Peyer's patch (tissue), 4 donors: ENCODE results near the gene RHOF.

ENCODE experiments used
- POLR2A ChIP-seq, 2 donors: fragments of 450-650 bp; IDR thresholded peaks; one replicate each; pipeline ENCODE4 v1.5.1; 2017; ENCODE audit warnings: antibody characterized with exemption in 2 of 2, mild to moderate bottlenecking in 2 of 2, moderate library complexity in 2 of 2
- TF ChIP-seq, protein P1 (sequence below), 6 experiments: fragments of 450-650 bp in 4 of 6; fragments of 200-600 bp in 2 of 6; sonication (generic) in 1 of 6; IDR thresholded peaks; one replicate each; pipeline ENCODE4 v1.5.1; 2017 to 2019; ENCODE audit warnings: antibody characterized with exemption in 6 of 6, mild to moderate bottlenecking in 3 of 6, moderate library complexity in 1 of 6

DNA sequence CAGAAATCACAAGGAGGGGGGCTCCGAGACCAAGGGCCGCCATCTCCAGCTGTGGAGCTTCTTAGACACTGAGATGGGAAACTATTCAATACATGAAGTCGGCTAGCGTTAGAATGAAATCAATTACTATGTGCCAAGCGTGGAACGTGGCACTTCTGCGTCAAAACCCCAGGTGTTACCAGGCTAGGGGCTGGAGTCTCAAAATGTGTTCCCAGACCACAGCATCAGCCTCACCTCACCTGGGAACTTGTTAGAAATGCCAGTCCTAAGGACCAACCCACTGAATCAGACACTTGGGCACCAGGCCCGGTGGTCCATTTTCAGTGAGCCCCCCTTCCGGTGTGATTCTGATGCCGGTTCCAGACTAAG is 5.3 kb upstream of the RHOF start:
- TF ChIP-seq, protein P1, sequence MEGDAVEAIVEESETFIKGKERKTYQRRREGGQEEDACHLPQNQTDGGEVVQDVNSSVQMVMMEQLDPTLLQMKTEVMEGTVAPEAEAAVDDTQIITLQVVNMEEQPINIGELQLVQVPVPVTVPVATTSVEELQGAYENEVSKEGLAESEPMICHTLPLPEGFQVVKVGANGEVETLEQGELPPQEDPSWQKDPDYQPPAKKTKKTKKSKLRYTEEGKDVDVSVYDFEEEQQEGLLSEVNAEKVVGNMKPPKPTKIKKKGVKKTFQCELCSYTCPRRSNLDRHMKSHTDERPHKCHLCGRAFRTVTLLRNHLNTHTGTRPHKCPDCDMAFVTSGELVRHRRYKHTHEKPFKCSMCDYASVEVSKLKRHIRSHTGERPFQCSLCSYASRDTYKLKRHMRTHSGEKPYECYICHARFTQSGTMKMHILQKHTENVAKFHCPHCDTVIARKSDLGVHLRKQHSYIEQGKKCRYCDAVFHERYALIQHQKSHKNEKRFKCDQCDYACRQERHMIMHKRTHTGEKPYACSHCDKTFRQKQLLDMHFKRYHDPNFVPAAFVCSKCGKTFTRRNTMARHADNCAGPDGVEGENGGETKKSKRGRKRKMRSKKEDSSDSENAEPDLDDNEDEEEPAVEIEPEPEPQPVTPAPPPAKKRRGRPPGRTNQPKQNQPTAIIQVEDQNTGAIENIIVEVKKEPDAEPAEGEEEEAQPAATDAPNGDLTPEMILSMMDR (IDR thresholded peaks at IDR 0.05): no peak
- TF ChIP-seq POLR2A (IDR thresholded peaks at IDR 0.05): no peak
